H1 (cell line): ENCODE measurements around the gene TMEM266. TPM values are rescaled to one million over a fixed set of nuclear protein-coding genes. Genes with fewer than 3 reads are reported as not detected.

ENCODE experiments used
- CTCF ChIA-PET: fragments of 300-600 bp; sonication (Branson Sonifier 250); formaldehyde crosslinking; loops from one replicate; lab custom pipeline; 2021; ENCODE audit not compliant: partially characterized antibody; lab: Charles Lee
- POLR2A ChIA-PET: fragments of 300-600 bp; sonication (Branson Sonifier 250); formaldehyde crosslinking; loops from one replicate; lab custom pipeline; 2021; ENCODE audit warnings: inconsistent platforms; ENCODE audit not compliant: partially characterized antibody; lab: Charles Lee
- DNase-seq, 2 experiments: peaks; one replicate each; pipeline versions ENCODE4 v3.0.0 to v3.0.0-alpha.2; 2010 to 2022; ENCODE audit warnings: low spot score in 2 of 2, low read depth in 1 of 2, mixed read lengths in 1 of 2
- FAIRE-seq: peaks from 2 replicates; lab custom pipeline; 2011; peaks lifted over from hg19 to GRCh38; lab: Jason Lieb, UNC
- H2AFZ ChIP-seq: 2 replicates; pipeline ENCODE4 v1.8.1; 2012; ENCODE audit warnings: low read length, inconsistent platforms
- H2AK5ac ChIP-seq: 2 replicates; pipeline ENCODE4 v1.6.1; 2013; ENCODE audit warnings: low read depth, low read length
- H2BK120ac ChIP-seq: replicated peaks from 2 replicates; pipeline ENCODE3; 2013; ENCODE audit warnings: low read depth, low read length, inconsistent platforms
- H2BK12ac ChIP-seq: 2 replicates; pipeline ENCODE4 v1.6.1; 2013; ENCODE audit warnings: low read depth, low read length
- H2BK15ac ChIP-seq: 2 replicates; pipeline ENCODE4 v1.6.1; 2013; ENCODE audit warnings: low read length
- H2BK20ac ChIP-seq: 2 replicates; pipeline ENCODE4 v1.6.1; 2013; ENCODE audit warnings: low read length
- H2BK5ac ChIP-seq: 2 replicates; pipeline ENCODE4 v1.6.1; 2013; ENCODE audit warnings: low read depth, low read length
- H3K14ac ChIP-seq: 2 replicates; pipeline ENCODE4 v1.6.1; 2013; ENCODE audit warnings: inconsistent platforms; ENCODE audit not compliant: insufficient read length
- H3K18ac ChIP-seq: 2 replicates; pipeline ENCODE4 v1.6.1; 2013; ENCODE audit warnings: low read length; ENCODE audit errors: extremely low read depth
- H3K23ac ChIP-seq: 2 replicates; pipeline ENCODE4 v1.6.1; 2013; ENCODE audit warnings: inconsistent platforms; ENCODE audit not compliant: insufficient read length
- H3K23me2 ChIP-seq: 2 replicates; pipeline ENCODE4 v1.6.1; 2013; ENCODE audit warnings: low read depth, low read length
- H3K27ac ChIP-seq: 2 replicates; pipeline ENCODE4 v1.6.1; 2011; ENCODE audit warnings: low read depth, low read length, inconsistent platforms
- H3K27me3 ChIP-seq, 4 experiments: replicated peaks in 1 of 4; 1 replicate in 1 of 4; 2 replicates in 3 of 4; pipeline versions ENCODE4 v1.6.1 to v1.8.1; 2011 to 2013; ENCODE audit warnings: low read length in 3 of 4, mild to moderate bottlenecking in 3 of 4, inconsistent platforms in 2 of 4, mixed read lengths in 2 of 4, moderate library complexity in 1 of 4; ENCODE audit not compliant: control insufficient read depth in 3 of 4, insufficient read depth in 3 of 4; ENCODE audit errors: extremely low read depth in 1 of 4
- H3K36me3 ChIP-seq, 4 experiments: 2 replicates each; pipeline versions ENCODE4 v1.6.1 to v1.8.1; 2011 to 2013; ENCODE audit warnings: mild to moderate bottlenecking in 4 of 4, low read length in 3 of 4, moderate library complexity in 2 of 4, control low read depth in 1 of 4, inconsistent platforms in 1 of 4; ENCODE audit not compliant: insufficient read depth in 4 of 4, control insufficient read depth in 2 of 4
- H3K4ac ChIP-seq: replicated peaks from 2 replicates; pipeline ENCODE3; 2013; ENCODE audit warnings: low read length, low read depth, mixed read lengths, inconsistent platforms; ENCODE audit not compliant: insufficient read length
- H3K4me1 ChIP-seq, 4 experiments: replicated peaks in 1 of 4; 1 replicate in 1 of 4; 2 replicates in 3 of 4; pipeline versions ENCODE4 v1.6.1 to v1.8.1; 2011 to 2013; ENCODE audit warnings: low read length in 3 of 4, inconsistent platforms in 2 of 4, mixed read lengths in 1 of 4; ENCODE audit not compliant: insufficient read depth in 4 of 4, control insufficient read depth in 3 of 4
- H3K4me2 ChIP-seq, 2 experiments: 2 replicates each; pipeline versions ENCODE4 v1.6.1 to v1.8.1; 2011 to 2013; ENCODE audit warnings: low read depth in 2 of 2, low read length in 2 of 2, control low read depth in 1 of 2, inconsistent platforms in 1 of 2, mild to moderate bottlenecking in 1 of 2; ENCODE audit not compliant: insufficient read depth in 1 of 2
- H3K4me3 ChIP-seq, 4 experiments: fragments of 200-600, 300-600 bp in 1 of 4; sonication (generic), shearing (Covaris generic), sonication (Bioruptor Twin) in 1 of 4; 2 replicates each; pipeline versions ENCODE4 v1.5.1 to v1.8.1; 2011 to 2016; ENCODE audit warnings: low read length in 4 of 4, low read depth in 3 of 4, control low read depth in 2 of 4, inconsistent platforms in 2 of 4, mild to moderate bottlenecking in 2 of 4, mixed read lengths in 1 of 4, moderate library complexity in 1 of 4; ENCODE audit not compliant: insufficient read depth in 2 of 4; ENCODE audit errors: extremely low read depth in 1 of 4
- H3K56ac ChIP-seq: replicated peaks from 2 replicates; pipeline ENCODE3; 2013; ENCODE audit warnings: low read depth, mild to moderate bottlenecking, mixed read lengths, low read length, inconsistent platforms; ENCODE audit not compliant: insufficient read length
- H3K79me1 ChIP-seq: 2 replicates; pipeline ENCODE4 v1.6.1; 2013; ENCODE audit warnings: low read depth, low read length, control low read depth
- H3K79me2 ChIP-seq, 2 experiments: 2 replicates each; pipeline versions ENCODE4 v1.6.1 to v1.8.1; 2012 to 2013; ENCODE audit warnings: low read length in 2 of 2, mild to moderate bottlenecking in 2 of 2, inconsistent platforms in 1 of 2; ENCODE audit not compliant: insufficient read depth in 2 of 2, control insufficient read depth in 1 of 2
- H3K9ac ChIP-seq, 4 experiments: replicated peaks in 1 of 4; 1 replicate in 1 of 4; 2 replicates in 3 of 4; pipeline versions ENCODE4 v1.6.1 to v1.8.1; 2011 to 2013; ENCODE audit warnings: low read depth in 3 of 4, low read length in 3 of 4, control low read depth in 2 of 4, mild to moderate bottlenecking in 2 of 4, moderate library complexity in 2 of 4, inconsistent platforms in 1 of 4; ENCODE audit errors: extremely low read depth in 1 of 4
- H3K9me3 ChIP-seq, 2 experiments: 2 replicates each; pipeline versions ENCODE4 v1.6.1 to v1.8.1; 2012 to 2013; ENCODE audit warnings: mild to moderate bottlenecking in 2 of 2, moderate library complexity in 2 of 2, control low read depth in 1 of 2, inconsistent platforms in 1 of 2, low read depth in 1 of 2, low read length in 1 of 2, mixed read lengths in 1 of 2; ENCODE audit not compliant: insufficient read depth in 2 of 2
- H4K20me1 ChIP-seq, 2 experiments: replicated peaks in 1 of 2; 2 replicates each; pipeline versions ENCODE3 to v1.8.1; 2011 to 2013; ENCODE audit warnings: inconsistent platforms in 2 of 2, low read length in 2 of 2, mild to moderate bottlenecking in 1 of 2; ENCODE audit not compliant: insufficient read depth in 2 of 2, control insufficient read depth in 1 of 2
- H4K5ac ChIP-seq: 2 replicates; pipeline ENCODE4 v1.6.1; 2013; ENCODE audit warnings: low read length, low read depth, mixed read lengths, inconsistent platforms; ENCODE audit not compliant: insufficient read length
- H4K8ac ChIP-seq: 2 replicates; pipeline ENCODE4 v1.8.0; 2013; ENCODE audit warnings: mild to moderate bottlenecking, moderate library complexity, low read length, inconsistent platforms; ENCODE audit not compliant: insufficient read depth; ENCODE audit errors: extremely low read depth
- H4K91ac ChIP-seq: replicated peaks from 2 replicates; pipeline ENCODE3; 2013; ENCODE audit warnings: low read length, mixed read lengths, inconsistent platforms; ENCODE audit not compliant: insufficient read length
- BACH1 ChIP-seq: IDR thresholded peaks from 2 replicates; pipeline ENCODE4 v1.6.1; 2012; ENCODE audit warnings: low read length, improper control_type of control experiment
- HDAC2 ChIP-seq, 2 experiments: fragments of 300-600 bp in 1 of 2; sonication (generic) in 1 of 2; IDR thresholded peaks; 2 replicates each; pipeline ENCODE4 v1.6.1; 2011 to 2012; ENCODE audit warnings: low read depth in 2 of 2, low read length in 2 of 2, mild to moderate bottlenecking in 2 of 2, moderate library complexity in 2 of 2, borderline replicate concordance in 1 of 2, inconsistent platforms in 1 of 2
- KDM4A ChIP-seq: IDR thresholded peaks from one replicate; pipeline ENCODE4 v1.7.1; 2012; ENCODE audit warnings: low read depth, mild to moderate bottlenecking, moderate library complexity, low read length, inconsistent platforms; ENCODE audit not compliant: severe bottlenecking
- MAFK ChIP-seq: IDR thresholded peaks from 2 replicates; pipeline ENCODE4 v1.6.1; 2012; ENCODE audit warnings: low read depth, mild to moderate bottlenecking, improper control_type of control experiment, low read length
- TCF12 ChIP-seq: IDR thresholded peaks from 2 replicates; pipeline ENCODE4 v1.6.1; 2011; ENCODE audit warnings: low read depth, mild to moderate bottlenecking, low read length
- ZNF274 ChIP-seq: IDR thresholded peaks from 2 replicates; pipeline ENCODE4 v1.7.0; 2012; ENCODE audit warnings: low read length, borderline replicate concordance; ENCODE audit errors: extremely low read depth
- WGBS, 2 experiments: shearing (Covaris generic) in 1 of 2; methylation state at CpG; one replicate each; pipeline versions ENCODE4 v1.1.6 to v1.1.7; 2013 to 2015; ENCODE audit warnings: low lambda C conversion rate in 2 of 2, mixed read lengths in 2 of 2, inconsistent platforms in 1 of 2, low coverage in 1 of 2, missing lambda C conversion rate in 1 of 2; ENCODE audit not compliant: insufficient replicate concordance in 2 of 2, insufficient coverage in 1 of 2, insufficient read length in 1 of 2; ENCODE audit errors: extremely low coverage in 1 of 2, missing lambda C conversion rate in 1 of 2; 5-methylcytosine and 5-hydroxymethylcytosine counted together
- polyA plus RNA-seq, 7 experiments: library from polyadenylated mRNA; depleted of rRNA in 3 of 7; stranded (reverse) in 5 of 7; unstranded in 2 of 7; fragments of >200 nt in 5 of 7; fragments of 200-250 nt in 2 of 7; gene quantifications; 1 replicate in 5 of 7; 2 replicates in 1 of 7; 4 replicates in 1 of 7; pipeline versions ENCODE4 v1.2.1 to v1.2.3, GENCODE V29; 2011 to 2013; ENCODE audit warnings: missing spikeins in 2 of 7, mixed read lengths in 2 of 7
- total RNA-seq: library from RNA; stranded (reverse); fragmentation: NEBNext Ultra II Directional; extraction: Animal tissue kit (Norgen Biotek cat#: 25700); gene quantifications from 2 replicates; pipeline ENCODE4 v1.2.1, GENCODE V29; 2021

TMEM266 gene
- total and polyA plus RNA-seq, 2 of the 8 experiments (the other 6 are each of a cell fraction or from before 2014, with no cell fraction given): 2.6 TPM

GRCh38 chr15:76208084-76208785 lies 148.4 kb downstream of the TMEM266 start:
- DNase-seq (no peak), FAIRE-seq (no peak)
- H2AFZ ChIP-seq: no peak overlapping the region
- H2BK20ac ChIP-seq: no peak overlapping the region
- no peak overlapping the region for H3K4me2 ChIP-seq
- no peak overlapping the region for H3K27ac ChIP-seq
- H3K4ac ChIP-seq: no peak overlapping the region
- no peak overlapping the region for H3K9ac ChIP-seq
- no peaks in the 10 kb centered on the region for H3K79me1 ChIP-seq
- peaks cover 0 to 2% (median 0%) of the 10 kb centered on the region in 4 experiments; a peak in 1 of 8 replicates for H3K36me3 ChIP-seq
- no peak overlapping the region for H3K14ac ChIP-seq
- H3K79me2 ChIP-seq: no peaks in the 10 kb centered on the region
- no peak overlapping the region for H2BK5ac ChIP-seq
- H3K4me1 ChIP-seq: no peaks in the 10 kb centered on the region
- H2BK15ac ChIP-seq: no peak overlapping the region
- no peak overlapping the region for H4K5ac ChIP-seq
- no peak overlapping the region for H2AK5ac ChIP-seq
- H4K20me1 ChIP-seq: peaks cover 3% of the 10 kb centered on the region in 2 experiments
- H3K27me3 ChIP-seq: no peaks in the 10 kb centered on the region
- no peak overlapping the region for H3K56ac ChIP-seq
- ChIA-PET POLR2A (interaction anchor here (0.8 kb wide), 1 partner anchor 122 kb away, joined by 4 read pairs; no protein-coding TSS in a partner anchor), CTCF (interaction anchor here (0.8 to 1.4 kb wide), 5 partner anchors 12 to 125 kb away, joined by 3 to 6 read pairs (median 4); no protein-coding TSS in a partner anchor)
- H2BK120ac ChIP-seq: no peak overlapping the region
- H3K18ac ChIP-seq: peak overlapping the region; percentile 48; the same call in 1 of the 2 replicates
- no peaks in the 10 kb centered on the region for H3K9me3 ChIP-seq
- H2BK12ac ChIP-seq: no peak overlapping the region
- 86% methylated on average over 7 of the region's 8 CpGs; no CpG with 5 or more reads in 1 of the 2 experiments for WGBS, 2 experiments
- H3K23me2 ChIP-seq: no peaks in the 10 kb centered on the region
- no peak overlapping the region for H3K23ac ChIP-seq
- H4K91ac ChIP-seq: no peak overlapping the region
- no peak overlapping the region for H4K8ac ChIP-seq
- H3K4me3 ChIP-seq: no peak overlapping the region
- TF ChIP-seq HDAC2 (IDR thresholded peaks at IDR 0.05; ENCODE audit: borderline replicate concordance in 1 of 2, low read depth in 2 of 2, low read length in 2 of 2) (no peak), KDM4A (no peak), BACH1 (no peak), MAFK (no peak), TCF12 (no peak), ZNF274 (no peak)
